Prostate gland (tissue), 2 donors: ENCODE results near the gene TXNL4A. TPM values are rescaled to one million over a fixed set of nuclear protein-coding genes. Genes with fewer than 3 reads are reported as not detected.

Experiments used
- DNase-seq: peaks from one replicate; pipeline ENCODE4 v3.0.0-alpha.2; 2019; ENCODE audit warnings: low spot score
- H3K27ac ChIP-seq, 2 donors: fragments of 200-600 bp; sonication (generic); 2 replicates each; pipeline ENCODE4 v1.5.1; 2017 to 2019
- H3K27me3 ChIP-seq: fragments of 200-600 bp; sonication (generic); replicated peaks from 2 replicates; pipeline ENCODE4 v1.5.1; 2019; ENCODE audit not compliant: insufficient read depth
- H3K36me3 ChIP-seq, 2 donors: fragments of 200-600 bp; sonication (generic); 1 replicate in 1 of 2; 2 replicates in 1 of 2; pipeline versions ENCODE4 v1.5.1 to v1.8.1; 2017 to 2019
- H3K4me1 ChIP-seq: fragments of 200-600 bp; sonication (generic); replicated peaks from 2 replicates; pipeline ENCODE4 v1.5.1; 2019
- H3K4me3 ChIP-seq, 2 donors: fragments of 200-600 bp; sonication (generic); 2 replicates each; pipeline ENCODE4 v1.5.1; 2017 to 2019
- H3K9me3 ChIP-seq: fragments of 200-600 bp; sonication (generic); 2 replicates; pipeline ENCODE4 v1.5.1; 2017
- CTCF ChIP-seq, 4 experiments: fragments of 200-600 bp in 2 of 4; fragments of 450-650 bp in 2 of 4; sonication (generic) in 2 of 4; IDR thresholded peaks; 1 replicate in 3 of 4; 2 replicates in 1 of 4; pipeline ENCODE4 v1.5.1; 2016 to 2019; ENCODE audit warnings: antibody characterized with exemption in 4 of 4, mild to moderate bottlenecking in 2 of 4, moderate library complexity in 2 of 4
- POLR2A ChIP-seq: fragments of 450-650 bp; IDR thresholded peaks from one replicate; pipeline ENCODE4 v1.6.1; 2016; ENCODE audit warnings: antibody characterized with exemption, mild to moderate bottlenecking
- POLR2AphosphoS5 ChIP-seq: sonication (generic); formaldehyde crosslinking; IDR thresholded peaks from one replicate; pipeline ENCODE4 v1.6.1; 2017; ENCODE audit warnings: antibody characterized with exemption
- WGBS: methylation state at CpG from one replicate; pipeline ENCODE4 v1.1.5; 2018; 5-methylcytosine and 5-hydroxymethylcytosine counted together
- intact Hi-C: fragments of 100-400 bp; cut with DNase I; formaldehyde crosslinking; loops from one replicate; pipeline ENCODE4 v1.14.2; 2022
- total RNA-seq, 2 donors: library from RNA; depleted of rRNA; stranded (reverse); fragments of >200 nt; gene quantifications; one replicate each; pipeline ENCODE4 v1.1.0, GENCODE V29; 2016

The TXNL4A gene
- total RNA-seq, 2 donors from 2014 or later, result 25.4 to 35.2 TPM

GRCh38 chr18:79923896-79924585 lies 64.3 kb downstream of the TXNL4A start:
- TF ChIP-seq POLR2A (no peak), POLR2AphosphoS5 (no peak), CTCF (IDR thresholded peaks at IDR 0.05) (no peak)
- intact Hi-C loops, result no loop called here
- H3K9me3 ChIP-seq, result no peaks in the 10 kb centered on the region
- 94% methylated on average over 26 of the region's 26 CpGs for WGBS
- no peak for DNase-seq
- no peaks in the 10 kb centered on the region for H3K36me3 ChIP-seq
- no peak overlapping the region for H3K4me3 ChIP-seq
- peaks cover 5% of the 10 kb centered on the region for H3K4me1 ChIP-seq
- no peaks in the 10 kb centered on the region for H3K27me3 ChIP-seq
- H3K27ac ChIP-seq, result no peak overlapping the region

GRCh38 chr18:79922971-79923411 lies 65.4 kb downstream of the TXNL4A start:
- Histone ChIP-seq H3K4me3 (no peak overlapping the region), H3K27ac (no peak overlapping the region), H3K9me3 (no peaks in the 10 kb centered on the region), H3K36me3 (no peaks in the 10 kb centered on the region), H3K4me1 (peaks cover 5% of the 10 kb centered on the region), H3K27me3 (no peaks in the 10 kb centered on the region)
- 93% methylated on average over 17 of the region's 17 CpGs for WGBS
- DNase-seq, result no peak
- no peak for TF ChIP-seq CTCF (IDR thresholded peaks at IDR 0.05)
- no peak for TF ChIP-seq POLR2A
- TF ChIP-seq POLR2AphosphoS5, result no peak
- intact Hi-C loops, result no loop called here

GRCh38 chr18:79921984-79922965 lies 66.1 kb downstream of the TXNL4A start:
- peaks cover 5% of the 10 kb centered on the region for H3K4me1 ChIP-seq
- intact Hi-C loops, result no loop called here
- WGBS, result 99% methylated on average over 24 of the region's 24 CpGs
- no peaks in the 10 kb centered on the region for H3K36me3 ChIP-seq
- TF ChIP-seq CTCF (IDR thresholded peaks at IDR 0.05) (no peak), POLR2AphosphoS5 (no peak), POLR2A (no peak)
- H3K9me3 ChIP-seq, result no peaks in the 10 kb centered on the region
- H3K4me3 ChIP-seq, result no peak overlapping the region
- no peak for DNase-seq
- H3K27me3 ChIP-seq, result no peaks in the 10 kb centered on the region
- H3K27ac ChIP-seq, result no peak overlapping the region

Other genes starting within 250 kb of the TXNL4A start
- gene KCNG2, start 190.6 kb downstream of the TXNL4A start, total RNA-seq, result 1 to 10 TPM in 1 of 2 donors, not detected in 1; 3.7 TPM
- 10 to 100 TPM; 37.6 to 74.1 TPM for gene SLC66A2, start 36.9 kb downstream of the TXNL4A start, total RNA-seq
- gene HSBP1L1, start 23.9 kb downstream of the TXNL4A start, total RNA-seq, result 10 to 100 TPM; 20.4 to 66.9 TPM
- gene RBFA, start 45.9 kb upstream of the TXNL4A start, total RNA-seq, result 10 to 100 TPM; 31.6 to 38.5 TPM
- gene ADNP2, start 120.7 kb upstream of the TXNL4A start, total RNA-seq, result 10 to 100 TPM; 17.5 to 36.0 TPM